ENCODE results near the gene NCKAP5L. TPM values are rescaled to one million over a fixed set of nuclear protein-coding genes. Genes with fewer than 3 reads are reported as not detected.

Gene NCKAP5L
- total and polyA plus RNA-seq, 2 of the 8 experiments (the other 6 are each of a cell fraction or from before 2014, with no cell fraction given), result 9.4 to 27.9 TPM

DNA sequence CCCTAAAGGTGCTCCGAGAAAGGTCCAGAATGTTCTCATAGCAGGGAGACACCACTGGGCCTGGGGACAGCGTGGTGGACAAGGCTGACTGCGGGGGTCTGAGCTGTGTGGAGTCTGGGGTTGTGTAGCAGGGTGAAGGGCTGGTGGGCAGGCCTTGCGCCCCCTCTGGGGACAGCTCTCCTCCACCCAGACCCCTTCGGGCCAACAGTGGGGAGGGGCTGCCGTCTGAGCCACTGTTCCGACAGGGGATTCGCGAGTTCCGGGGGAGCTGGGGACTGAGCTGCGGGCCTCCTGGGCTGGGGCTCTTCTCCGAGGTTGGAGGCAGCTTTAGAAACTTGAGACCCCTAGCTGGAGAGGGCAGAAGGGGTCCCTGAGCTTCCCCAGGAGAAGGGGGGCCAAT, 32.1 kb downstream of the NCKAP5L start (continued):
- TF ChIP-seq, protein P1, sequence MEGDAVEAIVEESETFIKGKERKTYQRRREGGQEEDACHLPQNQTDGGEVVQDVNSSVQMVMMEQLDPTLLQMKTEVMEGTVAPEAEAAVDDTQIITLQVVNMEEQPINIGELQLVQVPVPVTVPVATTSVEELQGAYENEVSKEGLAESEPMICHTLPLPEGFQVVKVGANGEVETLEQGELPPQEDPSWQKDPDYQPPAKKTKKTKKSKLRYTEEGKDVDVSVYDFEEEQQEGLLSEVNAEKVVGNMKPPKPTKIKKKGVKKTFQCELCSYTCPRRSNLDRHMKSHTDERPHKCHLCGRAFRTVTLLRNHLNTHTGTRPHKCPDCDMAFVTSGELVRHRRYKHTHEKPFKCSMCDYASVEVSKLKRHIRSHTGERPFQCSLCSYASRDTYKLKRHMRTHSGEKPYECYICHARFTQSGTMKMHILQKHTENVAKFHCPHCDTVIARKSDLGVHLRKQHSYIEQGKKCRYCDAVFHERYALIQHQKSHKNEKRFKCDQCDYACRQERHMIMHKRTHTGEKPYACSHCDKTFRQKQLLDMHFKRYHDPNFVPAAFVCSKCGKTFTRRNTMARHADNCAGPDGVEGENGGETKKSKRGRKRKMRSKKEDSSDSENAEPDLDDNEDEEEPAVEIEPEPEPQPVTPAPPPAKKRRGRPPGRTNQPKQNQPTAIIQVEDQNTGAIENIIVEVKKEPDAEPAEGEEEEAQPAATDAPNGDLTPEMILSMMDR (IDR thresholded peaks at IDR 0.05; ENCODE audit: control extremely low read depth in 1 of 3, insufficient read depth in 1 of 3, low read depth in 1 of 3, low read length in 3 of 3), result no peak
- TF ChIP-seq CBX5 (IDR thresholded peaks at IDR 0.05; ENCODE audit: low read depth, low read length) (no peak), EP300 (IDR thresholded peaks at IDR 0.05; ENCODE audit: borderline replicate concordance in 1 of 2, low read depth in 2 of 2, low read length in 2 of 2) (no peak), SP4 (IDR thresholded peaks at IDR 0.05; ENCODE audit: low read length) (no peak), TBP (IDR thresholded peaks at IDR 0.05; ENCODE audit: low read depth, low read length) (no peak)

Measured in H1 (cell line).